Measurements from ENCODE around the gene UBL5. TPM values are rescaled to one million over a fixed set of nuclear protein-coding genes. Genes with fewer than 3 reads are reported as not detected.

Gene UBL5
- total RNA-seq, 2 donors from 2014 or later = 677 to 684 TPM

DNA sequence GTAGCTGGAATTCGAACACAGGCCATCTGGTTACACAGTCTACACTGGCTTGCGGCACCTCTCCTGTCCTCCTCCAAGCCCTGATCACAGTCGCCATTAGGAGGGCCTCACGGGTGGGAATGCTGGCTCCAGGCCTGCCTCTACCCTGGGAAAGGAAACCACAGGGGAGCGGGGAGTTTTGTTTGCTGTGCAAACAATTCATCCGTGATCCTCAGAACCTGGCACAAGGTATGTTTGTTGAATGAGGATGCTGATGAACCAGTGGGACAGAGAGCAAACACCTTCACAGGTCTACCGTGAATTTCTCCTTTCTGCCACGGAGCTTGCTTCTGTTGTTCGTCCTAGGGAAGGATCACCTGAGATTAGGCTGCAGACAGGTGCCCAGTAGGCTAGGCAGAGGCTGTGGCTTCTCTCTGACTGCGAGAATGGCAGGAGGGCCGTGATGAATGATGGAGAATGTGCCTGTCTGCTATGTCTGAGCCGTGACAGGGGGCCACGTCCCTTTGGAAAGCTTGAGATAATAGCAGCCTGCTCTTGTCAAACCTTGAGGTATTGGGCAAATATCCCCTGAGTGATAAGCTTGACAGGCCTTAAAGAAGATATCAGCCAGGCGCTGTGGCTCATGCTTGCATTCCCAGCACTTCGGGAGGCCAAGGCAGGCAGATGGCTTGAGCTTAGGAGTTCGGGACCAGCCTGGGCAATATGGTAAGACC is 44.1 kb downstream of the UBL5 start:
- no peak overlapping the region for H3K4me3 ChIP-seq
- no peaks in the 10 kb centered on the region for H3K9me3 ChIP-seq
- no peak for TF ChIP-seq CTCF (IDR thresholded peaks at IDR 0.05)
- no peak for DNase-seq (ENCODE audit: low spot score)
- H3K4me1 ChIP-seq = no peaks in the 10 kb centered on the region
- H3K36me3 ChIP-seq = no peaks in the 10 kb centered on the region
- no peak overlapping the region for H3K27ac ChIP-seq
- H3K27me3 ChIP-seq = no peaks in the 10 kb centered on the region

GRCh38 chr19:9872618-9873242 is 45.0 kb downstream of the UBL5 start:
- Histone ChIP-seq H3K9me3 (peaks cover 0 to 3% of the 10 kb centered on the region in 2 donors), H3K27me3 (no peaks in the 10 kb centered on the region), H3K36me3 (no peaks in the 10 kb centered on the region), H3K4me3 (no peak overlapping the region), H3K27ac (no peak overlapping the region), H3K4me1 (no peaks in the 10 kb centered on the region)
- DNase-seq (ENCODE audit: low spot score) = no peak
- no peak for TF ChIP-seq CTCF (IDR thresholded peaks at IDR 0.05)

DNA sequence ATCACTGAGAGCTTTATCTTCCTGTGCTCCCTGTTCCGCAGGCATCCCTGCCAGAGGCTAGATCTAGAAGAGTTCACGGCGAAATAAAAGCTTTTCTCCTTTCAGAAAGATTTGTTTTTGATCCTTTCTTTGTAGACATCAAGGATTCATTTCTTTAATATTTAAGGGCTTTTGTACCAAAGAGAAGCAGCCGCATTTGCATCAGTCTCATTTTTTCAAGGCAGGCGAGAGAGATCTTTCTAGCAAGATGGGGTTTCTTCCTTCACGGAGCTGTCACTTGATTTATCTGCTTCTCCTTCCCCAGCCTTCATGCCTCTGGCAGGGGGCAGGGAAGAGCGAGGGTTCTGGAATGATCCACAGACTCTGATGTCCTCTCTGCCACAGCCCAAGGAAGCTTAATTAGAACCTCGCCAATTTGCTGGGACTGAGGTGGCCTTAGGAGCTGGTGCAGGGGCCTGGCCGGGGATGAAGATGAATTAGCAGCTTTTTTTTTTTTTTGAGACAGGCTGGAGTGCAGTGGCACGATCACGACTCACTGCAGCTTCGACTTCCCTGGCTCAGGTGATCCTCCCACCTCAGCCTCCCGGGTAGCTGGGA is 47.4 kb downstream of the UBL5 start:
- H3K9me3 ChIP-seq = peaks cover 0 to 6% of the 10 kb centered on the region in 2 donors
- H3K36me3 ChIP-seq = no peaks in the 10 kb centered on the region
- no peak for DNase-seq (ENCODE audit: low spot score)
- H3K4me3 ChIP-seq = no peak overlapping the region
- TF ChIP-seq CTCF (IDR thresholded peaks at IDR 0.05) = no peak
- H3K27ac ChIP-seq = no peak overlapping the region
- H3K27me3 ChIP-seq = no peaks in the 10 kb centered on the region
- H3K4me1 ChIP-seq = no peaks in the 10 kb centered on the region

GRCh38 chr19:9875796-9876195 is 48.1 kb downstream of the UBL5 start:
- H3K27ac ChIP-seq = no peak overlapping the region
- H3K36me3 ChIP-seq = no peaks in the 10 kb centered on the region
- H3K9me3 ChIP-seq = peaks cover 0 to 6% of the 10 kb centered on the region in 2 donors
- H3K4me3 ChIP-seq = no peak overlapping the region
- no peak for TF ChIP-seq CTCF (IDR thresholded peaks at IDR 0.05)
- no peaks in the 10 kb centered on the region for H3K4me1 ChIP-seq
- no peak for DNase-seq (ENCODE audit: low spot score)
- no peaks in the 10 kb centered on the region for H3K27me3 ChIP-seq

GRCh38 chr19:9877780-9878510 is 50.2 kb downstream of the UBL5 start:
- no peak for DNase-seq (ENCODE audit: low spot score)
- Histone ChIP-seq H3K4me1 (no peaks in the 10 kb centered on the region), H3K9me3 (peaks cover 0 to 6% of the 10 kb centered on the region in 2 donors), H3K27me3 (no peaks in the 10 kb centered on the region), H3K4me3 (no peak overlapping the region), H3K36me3 (no peaks in the 10 kb centered on the region), H3K27ac (no peak overlapping the region)
- TF ChIP-seq CTCF (IDR thresholded peaks at IDR 0.05) = no peak

Measured in right atrium auricular region (tissue), 2 donors.